ENCODE measurements around the gene RALGPS2. TPM values are rescaled to one million over a fixed set of nuclear protein-coding genes. Genes with fewer than 3 reads are reported as not detected.

Gene RALGPS2
- total RNA-seq, 1 experiment from 2014 or later: 12.7 TPM

GRCh38 chr1:178962853-178963711, 238.0 kb downstream of the RALGPS2 start:
- ChIA-PET CTCF (no interaction called here), POLR2A (ENCODE audit: low non-redundant PET) (no interaction called here)
- Histone ChIP-seq H3K27ac (ENCODE audit: low read depth, low read length, poor library complexity, severe bottlenecking) (no peak overlapping the region), H3K4me1 (ENCODE audit: insufficient read depth, low read length, poor library complexity, severe bottlenecking) (no peaks in the 10 kb centered on the region), H3K36me3 (ENCODE audit: insufficient read depth, low read length, poor library complexity, severe bottlenecking) (no peaks in the 10 kb centered on the region), H3K9me3 (ENCODE audit: low read depth, low read length, poor library complexity, severe bottlenecking) (no peaks in the 10 kb centered on the region), H3K27me3 (replicated peaks; ENCODE audit: insufficient read depth, low read depth, low read length, poor library complexity) (no peaks in the 10 kb centered on the region), H3K4me3 (ENCODE audit: low read depth, low read length, poor library complexity, severe bottlenecking) (no peak overlapping the region)
- intact Hi-C loops (cut with micrococcal nuclease; ENCODE audit: unreplicated experiment): no loop called here
- no TSS peak for BruUV-seq (replicated peaks)
- TF ChIP-seq, protein P1, sequence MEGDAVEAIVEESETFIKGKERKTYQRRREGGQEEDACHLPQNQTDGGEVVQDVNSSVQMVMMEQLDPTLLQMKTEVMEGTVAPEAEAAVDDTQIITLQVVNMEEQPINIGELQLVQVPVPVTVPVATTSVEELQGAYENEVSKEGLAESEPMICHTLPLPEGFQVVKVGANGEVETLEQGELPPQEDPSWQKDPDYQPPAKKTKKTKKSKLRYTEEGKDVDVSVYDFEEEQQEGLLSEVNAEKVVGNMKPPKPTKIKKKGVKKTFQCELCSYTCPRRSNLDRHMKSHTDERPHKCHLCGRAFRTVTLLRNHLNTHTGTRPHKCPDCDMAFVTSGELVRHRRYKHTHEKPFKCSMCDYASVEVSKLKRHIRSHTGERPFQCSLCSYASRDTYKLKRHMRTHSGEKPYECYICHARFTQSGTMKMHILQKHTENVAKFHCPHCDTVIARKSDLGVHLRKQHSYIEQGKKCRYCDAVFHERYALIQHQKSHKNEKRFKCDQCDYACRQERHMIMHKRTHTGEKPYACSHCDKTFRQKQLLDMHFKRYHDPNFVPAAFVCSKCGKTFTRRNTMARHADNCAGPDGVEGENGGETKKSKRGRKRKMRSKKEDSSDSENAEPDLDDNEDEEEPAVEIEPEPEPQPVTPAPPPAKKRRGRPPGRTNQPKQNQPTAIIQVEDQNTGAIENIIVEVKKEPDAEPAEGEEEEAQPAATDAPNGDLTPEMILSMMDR (conservative IDR thresholded peaks at IDR 0.05; ENCODE audit: low read depth, low read length): no peak
- DNase-seq (ENCODE audit: low spot score): no peak

DNA sequence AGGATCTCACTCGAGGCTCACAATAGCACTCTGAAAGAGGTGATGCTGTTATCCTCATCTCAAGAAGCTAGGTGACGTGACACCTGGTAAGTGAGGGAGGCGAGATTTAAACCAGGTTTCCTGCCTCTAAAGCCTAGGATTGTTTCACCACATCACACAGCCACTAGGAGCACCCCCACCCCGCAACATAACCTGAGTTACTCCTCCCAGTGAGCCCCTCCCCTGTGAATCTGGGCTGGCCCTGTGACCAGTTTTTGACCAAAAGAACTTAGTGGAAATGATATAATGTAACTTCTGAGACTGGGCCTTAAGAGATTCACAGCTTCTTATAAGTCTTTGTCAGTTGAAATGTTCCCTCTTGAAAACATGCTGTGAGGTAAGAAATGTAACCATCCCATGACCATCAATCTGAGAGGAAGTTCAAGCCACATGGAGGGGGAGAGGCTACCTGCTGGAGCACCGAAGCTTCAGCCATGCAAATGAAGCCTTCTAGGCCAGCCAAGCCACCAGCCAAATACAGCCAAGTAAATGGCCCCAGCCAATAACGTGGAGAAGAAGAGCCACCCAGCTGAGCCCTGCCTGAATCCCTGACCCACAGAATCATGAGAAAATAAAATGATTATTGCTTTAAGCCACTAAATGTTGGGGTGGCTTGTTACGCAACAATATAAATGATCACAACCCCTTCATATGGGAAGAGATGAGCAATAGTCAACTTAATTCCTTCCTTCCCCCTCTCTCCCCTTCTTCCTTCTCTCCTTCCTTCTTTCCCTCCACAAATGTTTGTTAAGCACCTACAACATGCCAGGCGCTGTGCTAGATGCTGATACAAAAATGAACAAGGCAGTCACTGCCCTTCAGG, 239.7 kb downstream of the RALGPS2 start:
- intact Hi-C loops (cut with micrococcal nuclease; ENCODE audit: unreplicated experiment): no loop called here
- ChIA-PET POLR2A (ENCODE audit: low non-redundant PET) (no interaction called here), CTCF (no interaction called here)
- H3K4me1 ChIP-seq (ENCODE audit: insufficient read depth, low read length, poor library complexity, severe bottlenecking): no peaks in the 10 kb centered on the region
- H3K36me3 ChIP-seq (ENCODE audit: insufficient read depth, low read length, poor library complexity, severe bottlenecking): no peaks in the 10 kb centered on the region
- H3K27ac ChIP-seq (ENCODE audit: low read depth, low read length, poor library complexity, severe bottlenecking): no peak overlapping the region
- no peaks in the 10 kb centered on the region for H3K27me3 ChIP-seq (replicated peaks; ENCODE audit: insufficient read depth, low read depth, low read length, poor library complexity)
- no TSS peak for BruUV-seq (replicated peaks)
- no peak overlapping the region for H3K4me3 ChIP-seq (ENCODE audit: low read depth, low read length, poor library complexity, severe bottlenecking)
- no peaks in the 10 kb centered on the region for H3K9me3 ChIP-seq (ENCODE audit: low read depth, low read length, poor library complexity, severe bottlenecking)
- no peak for DNase-seq (ENCODE audit: low spot score)
- TF ChIP-seq, protein P1 (conservative IDR thresholded peaks at IDR 0.05; ENCODE audit: low read depth, low read length): no peak

- Histone ChIP-seq H3K36me3 (ENCODE audit: insufficient read depth, low read length, poor library complexity, severe bottlenecking) (no peaks in the 10 kb centered on the region), H3K9me3 (ENCODE audit: low read depth, low read length, poor library complexity, severe bottlenecking) (no peaks in the 10 kb centered on the region), H3K27ac (ENCODE audit: low read depth, low read length, poor library complexity, severe bottlenecking) (no peak overlapping the region), H3K4me3 (ENCODE audit: low read depth, low read length, poor library complexity, severe bottlenecking) (no peak overlapping the region), H3K27me3 (replicated peaks; ENCODE audit: insufficient read depth, low read depth, low read length, poor library complexity) (no peaks in the 10 kb centered on the region), H3K4me1 (ENCODE audit: insufficient read depth, low read length, poor library complexity, severe bottlenecking) (no peaks in the 10 kb centered on the region)
- DNase-seq (ENCODE audit: low spot score): no peak
- POLR2A ChIA-PET (ENCODE audit: low non-redundant PET): no interaction called here
- TF ChIP-seq, protein P1 (conservative IDR thresholded peaks at IDR 0.05; ENCODE audit: low read depth, low read length): no peak
- TF ChIP-seq EZH2 (IDR thresholded peaks at IDR 0.05; ENCODE audit: borderline replicate concordance, low read depth, low read length, poor library complexity, severe bottlenecking): no peak
- BruUV-seq (replicated peaks): no TSS peak
- intact Hi-C loops (cut with micrococcal nuclease; ENCODE audit: unreplicated experiment): no loop called here
- CTCF ChIA-PET: no interaction called here
These were observed 241.3 kb downstream of the RALGPS2 start for GRCh38 chr1:178966312-178966711.

Data from A673 (cell line).